H1 (cell line): ENCODE measurements around the gene PDIA2. TPM values are rescaled to one million over a fixed set of nuclear protein-coding genes. Genes with fewer than 3 reads are reported as not detected.

Experiments used
- KDM1A ChIP-seq: fragments of 200-600, 300-600 bp; sonication (generic); IDR thresholded peaks from 2 replicates; pipeline ENCODE4 v1.7.1; 2016; ENCODE audit warnings: mild to moderate bottlenecking, low read length, borderline replicate concordance
- polyA plus RNA-seq, 7 experiments: library from polyadenylated mRNA; depleted of rRNA in 3 of 7; stranded (reverse) in 5 of 7; unstranded in 2 of 7; fragments of >200 nt in 5 of 7; fragments of 200-250 nt in 2 of 7; gene quantifications; 1 replicate in 5 of 7; 2 replicates in 1 of 7; 4 replicates in 1 of 7; pipeline versions ENCODE4 v1.2.1 to v1.2.3, GENCODE V29; 2011 to 2013; ENCODE audit warnings: missing spikeins in 2 of 7, mixed read lengths in 2 of 7
- total RNA-seq: library from RNA; stranded (reverse); fragmentation: NEBNext Ultra II Directional; extraction: Animal tissue kit (Norgen Biotek cat#: 25700); gene quantifications from 2 replicates; pipeline ENCODE4 v1.2.1, GENCODE V29; 2021

PDIA2 gene
- total and polyA plus RNA-seq, 2 of the 8 experiments (the other 6 are each of a cell fraction or from before 2014, with no cell fraction given), result 0.34 to 0.50 TPM

DNA sequence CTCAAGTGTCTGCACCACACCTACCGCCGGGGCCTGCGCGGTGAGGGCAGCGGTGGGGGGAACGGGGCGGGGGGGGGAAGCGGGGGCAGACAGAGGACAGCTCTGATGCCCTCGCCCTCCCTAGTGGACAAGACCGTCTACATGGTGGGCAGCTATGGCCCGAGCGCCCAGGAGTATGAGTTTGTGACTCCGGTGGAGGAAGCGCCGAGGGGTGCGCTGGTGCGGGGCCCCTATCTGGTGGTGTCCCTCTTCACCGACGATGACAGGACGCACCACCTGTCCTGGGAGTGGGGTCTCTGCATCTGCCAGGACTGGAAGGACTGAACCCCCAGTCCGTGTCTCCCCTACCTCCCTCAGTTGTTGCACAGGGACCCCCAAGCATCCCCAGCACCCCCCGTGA is 473 bp upstream of the PDIA2 start (continued):
- TF ChIP-seq KDM1A, result no peak
- TF ChIP-seq, all 59 proteins: peak for 0
